ENCODE results near the gene RAB44.

The RAB44 gene

DNA sequence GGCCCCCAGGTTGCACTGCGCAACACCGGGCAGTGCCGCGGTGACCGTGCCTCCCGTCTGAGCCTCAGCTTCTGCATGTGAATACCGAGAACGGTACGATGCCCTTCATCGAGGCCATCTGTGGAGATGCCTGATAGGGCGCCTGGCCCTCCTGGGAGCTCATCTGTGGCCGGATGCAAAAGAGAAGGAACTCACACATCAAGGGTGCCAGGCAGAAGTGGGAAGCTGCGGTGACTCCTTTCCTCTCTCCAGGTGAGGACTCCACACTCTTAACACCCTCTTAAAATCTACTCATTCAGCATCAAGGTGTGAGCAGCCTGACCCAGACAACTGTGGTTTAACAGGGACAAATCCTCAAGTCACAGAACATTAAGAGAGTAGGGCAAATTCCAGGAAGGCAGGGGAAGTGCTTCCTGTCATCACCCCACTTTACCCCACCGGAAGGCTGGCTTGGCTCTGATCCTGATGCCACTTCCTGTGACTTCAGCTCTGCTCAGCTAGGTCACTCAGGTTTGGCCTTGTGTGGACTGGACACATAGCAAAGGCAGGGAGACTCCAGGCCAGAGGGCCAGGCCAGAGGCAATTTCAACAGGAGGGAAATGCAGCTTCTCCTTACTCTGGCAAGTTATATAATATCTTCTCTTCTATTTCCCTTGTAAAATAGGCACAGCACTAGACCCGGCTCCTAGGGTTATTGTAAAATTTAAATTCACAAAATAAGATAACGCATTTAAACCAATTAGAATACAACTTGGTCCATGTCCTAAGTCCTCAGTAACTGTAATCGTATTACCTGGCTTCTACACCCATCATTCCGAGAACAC is 72.3 kb downstream of the RAB44 start:
- DNase-seq (ENCODE audit: low read depth), result peak; percentile 60
- H3K4me3 ChIP-seq (ENCODE audit: control insufficient read depth, low read depth, low read length), result no peak overlapping the region
- no peak for TF ChIP-seq CTCF (conservative IDR thresholded peaks at IDR 0.05; ENCODE audit: control insufficient read depth, insufficient read depth, low read depth, low read length)

GRCh38 chr6:36771145-36771544 is 73.5 kb downstream of the RAB44 start:
- no peak for TF ChIP-seq CTCF (conservative IDR thresholded peaks at IDR 0.05; ENCODE audit: control insufficient read depth, insufficient read depth, low read depth, low read length)
- no peak for DNase-seq (ENCODE audit: low read depth)
- no peak overlapping the region for H3K4me3 ChIP-seq (ENCODE audit: control insufficient read depth, low read depth, low read length)

- TF ChIP-seq CTCF (conservative IDR thresholded peaks at IDR 0.05; ENCODE audit: control insufficient read depth, insufficient read depth, low read depth, low read length), result no peak
- no peak overlapping the region for H3K4me3 ChIP-seq (ENCODE audit: control insufficient read depth, low read depth, low read length)
- DNase-seq (ENCODE audit: low read depth), result no peak
These were observed 74.8 kb downstream of the RAB44 start for GRCh38 chr6:36772397-36772796.

- H3K4me3 ChIP-seq (ENCODE audit: control insufficient read depth, low read depth, low read length), result no peak overlapping the region
- no peak for DNase-seq (ENCODE audit: low read depth)
- no peak for TF ChIP-seq CTCF (conservative IDR thresholded peaks at IDR 0.05; ENCODE audit: control insufficient read depth, insufficient read depth, low read depth, low read length)
These were observed 76.7 kb downstream of the RAB44 start for GRCh38 chr6:36774331-36774730.

GRCh38 chr6:36776167-36776566 is 78.5 kb downstream of the RAB44 start:
- H3K4me3 ChIP-seq (ENCODE audit: control insufficient read depth, low read depth, low read length), result no peak overlapping the region
- no peak for DNase-seq (ENCODE audit: low read depth)
- TF ChIP-seq CTCF (conservative IDR thresholded peaks at IDR 0.05; ENCODE audit: control insufficient read depth, insufficient read depth, low read depth, low read length), result no peak

DNA sequence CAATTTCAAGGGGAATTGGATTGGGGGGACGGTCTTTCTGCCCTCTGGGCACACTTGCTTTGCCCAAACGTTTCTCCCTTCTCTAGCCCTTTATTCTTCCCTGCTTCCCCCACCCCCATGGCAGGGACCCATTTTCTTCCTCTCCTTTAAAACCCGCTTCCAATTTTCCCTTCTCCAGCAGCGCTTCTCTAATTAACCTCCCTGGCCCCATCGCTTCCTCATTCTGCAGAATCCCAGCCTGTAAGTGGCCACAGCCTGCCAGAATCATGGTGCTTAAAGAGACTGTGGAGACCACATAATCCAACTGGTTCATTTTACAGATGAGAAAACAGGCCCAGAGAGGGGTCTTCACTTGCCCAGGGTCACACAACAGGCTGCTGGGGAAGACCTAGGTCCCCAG is 80.2 kb downstream of the RAB44 start:
- DNase-seq (ENCODE audit: low read depth), result no peak
- no peak overlapping the region for H3K4me3 ChIP-seq (ENCODE audit: control insufficient read depth, low read depth, low read length)
- TF ChIP-seq CTCF (conservative IDR thresholded peaks at IDR 0.05; ENCODE audit: control insufficient read depth, insufficient read depth, low read depth, low read length), result no peak

Measured in fibroblast of mammary gland (primary cell).